NCI-H510A (cell line): ENCODE measurements around the gene ATP6V1C2.
A peak's percentile ranks its signal among the peaks of the same experiment; 100 is the strongest.

Experiments used
- DNase-seq: peaks from one replicate; lab custom pipeline; 2025; lab: John Stamatoyannopoulos, UW

The ATP6V1C2 gene

GRCh38 chr2:10733566-10733925 lies 12.1 kb downstream of the ATP6V1C2 start:
- no peak for DNase-seq

DNA sequence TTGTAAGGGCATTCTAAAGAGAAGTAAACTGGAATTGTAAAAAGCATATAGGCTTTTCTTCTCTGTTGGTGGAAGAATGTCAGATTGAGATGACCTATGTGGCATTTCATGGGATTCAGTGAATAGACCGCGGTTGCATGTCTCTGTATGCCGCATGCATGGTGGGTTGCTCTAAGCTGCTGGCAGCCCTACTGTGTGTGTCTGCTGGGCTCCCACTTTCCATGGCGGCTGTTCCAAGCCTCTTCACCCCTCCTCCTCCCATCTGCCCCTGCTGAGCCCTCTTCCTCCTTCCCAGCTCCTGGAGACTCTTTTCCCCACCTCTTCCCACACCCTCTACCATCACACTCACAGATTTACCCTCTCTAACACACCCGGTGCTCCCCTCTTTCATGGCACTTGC lies 12.6 kb downstream of the ATP6V1C2 start:
- DNase-seq = no peak

DNA sequence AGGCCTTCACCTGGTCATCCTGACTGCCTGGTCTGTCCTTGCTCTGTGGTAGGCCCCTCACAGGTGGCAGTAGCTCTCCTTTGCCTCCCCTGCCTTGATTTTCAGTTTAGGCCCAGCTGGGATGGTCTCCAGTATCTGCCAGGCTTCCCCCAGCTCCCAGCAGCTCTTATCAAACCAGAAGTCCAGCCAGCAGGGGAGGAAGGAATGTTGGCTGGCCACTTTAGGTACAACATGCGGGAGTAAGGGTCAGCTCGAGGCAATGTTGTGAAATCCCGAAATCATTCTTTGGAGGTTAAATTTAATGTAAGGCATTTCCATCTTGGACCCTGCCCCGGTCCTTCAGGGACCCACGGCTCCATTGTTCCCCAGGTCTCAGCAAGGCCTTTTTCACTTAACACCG lies 16.8 kb downstream of the ATP6V1C2 start:
- no peak for DNase-seq

DNA sequence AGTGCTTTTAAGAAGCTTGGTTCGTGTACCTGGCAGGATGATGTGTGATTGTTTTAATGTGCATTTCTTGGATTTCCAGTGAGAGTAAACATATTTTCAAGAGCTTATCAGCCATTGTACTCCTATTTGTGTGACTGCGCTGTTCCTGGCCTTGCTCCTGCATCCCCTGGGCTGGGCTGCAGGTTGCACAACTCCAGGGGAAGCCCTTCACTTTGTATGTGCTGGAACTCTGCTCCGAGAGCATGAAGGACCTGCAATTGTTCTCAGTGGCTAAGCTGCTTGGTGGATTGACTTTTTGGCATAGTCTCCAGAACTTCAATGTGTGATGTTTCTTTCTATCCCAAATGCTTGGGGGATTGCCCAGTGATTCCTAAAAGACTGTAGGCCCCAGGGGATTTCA lies 18.8 kb downstream of the ATP6V1C2 start:
- no peak for DNase-seq

DNA sequence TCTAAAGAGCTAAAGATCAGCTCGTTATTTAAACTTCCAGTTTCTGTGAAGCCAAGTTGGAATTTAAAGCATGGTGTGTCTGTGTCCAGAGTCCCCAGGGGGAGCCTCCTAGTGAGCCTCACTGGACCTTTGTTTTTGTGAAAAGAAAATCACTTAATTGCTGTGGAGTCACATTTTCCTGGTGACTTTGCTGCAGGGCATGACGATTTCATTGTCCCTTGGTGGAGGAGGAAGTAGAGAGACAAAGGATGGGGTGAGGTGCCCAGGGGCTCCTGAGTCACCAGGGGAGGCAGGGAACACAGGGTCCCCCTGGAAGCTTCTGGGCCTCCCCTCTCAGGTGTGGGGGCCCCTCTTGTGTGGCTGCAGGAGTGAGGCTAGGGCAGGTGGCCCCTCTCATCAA lies 19.7 kb downstream of the ATP6V1C2 start:
- no peak for DNase-seq

DNA sequence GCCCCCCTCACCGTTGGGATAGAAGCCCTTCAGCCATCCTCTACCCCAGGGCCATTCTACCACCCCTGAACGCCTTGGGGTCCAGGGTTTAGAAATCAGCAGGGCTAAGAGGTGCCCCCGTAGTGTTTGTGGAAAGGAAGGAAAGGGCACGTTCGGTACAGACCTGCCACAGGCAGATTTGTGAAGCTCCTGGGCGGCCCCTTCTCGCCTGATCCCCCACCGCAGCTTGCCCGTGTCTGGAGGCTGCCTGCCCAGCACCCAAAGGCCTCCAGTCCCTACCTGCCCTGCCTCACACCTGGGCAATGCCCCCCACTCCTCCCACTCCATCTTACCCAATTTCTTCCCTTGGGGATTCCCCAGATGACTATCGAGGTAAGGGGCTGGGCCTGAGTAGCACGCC lies 21.2 kb downstream of the ATP6V1C2 start:
- no peak for DNase-seq

DNA sequence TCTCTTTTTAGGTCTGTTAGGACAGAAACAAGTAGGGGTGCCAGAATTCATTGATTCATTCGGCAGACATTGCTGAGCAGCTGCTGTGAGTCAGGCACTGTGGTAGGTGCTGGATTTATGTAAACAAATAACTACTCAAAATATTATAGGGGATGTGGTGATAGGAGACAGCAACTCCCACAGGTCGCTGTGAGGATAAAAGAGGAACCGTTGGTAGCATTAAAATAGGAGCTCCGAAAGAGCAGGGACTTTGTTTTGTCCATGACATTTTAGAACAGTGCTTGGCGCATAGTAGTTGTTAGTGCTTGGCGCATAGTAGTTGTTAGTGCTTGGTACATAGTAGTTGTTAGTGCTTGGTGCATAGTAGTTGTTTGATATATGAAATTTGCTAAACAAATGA lies 29.2 kb downstream of the ATP6V1C2 start:
- DNase-seq = no peak

DNA sequence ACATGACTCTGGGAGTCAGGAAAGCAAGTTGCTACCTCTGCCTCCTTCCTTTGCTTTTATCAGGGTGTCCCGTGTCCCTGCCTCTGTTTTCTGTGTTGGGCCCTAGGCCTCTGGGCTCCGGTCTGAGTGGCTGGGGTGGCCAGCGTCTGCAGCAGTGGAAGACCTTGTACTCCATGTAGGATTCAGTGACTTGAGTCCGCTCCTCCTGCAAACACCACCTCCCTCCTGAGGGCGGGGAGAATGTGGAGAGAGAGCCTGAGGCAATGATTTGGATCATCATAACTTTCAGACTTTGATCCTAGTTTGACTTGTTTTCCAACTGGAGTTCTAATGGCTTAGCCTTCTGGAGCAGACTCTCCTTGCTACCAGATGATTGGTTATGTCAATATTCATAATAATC lies 30.8 kb downstream of the ATP6V1C2 start:
- no peak for DNase-seq

DNA sequence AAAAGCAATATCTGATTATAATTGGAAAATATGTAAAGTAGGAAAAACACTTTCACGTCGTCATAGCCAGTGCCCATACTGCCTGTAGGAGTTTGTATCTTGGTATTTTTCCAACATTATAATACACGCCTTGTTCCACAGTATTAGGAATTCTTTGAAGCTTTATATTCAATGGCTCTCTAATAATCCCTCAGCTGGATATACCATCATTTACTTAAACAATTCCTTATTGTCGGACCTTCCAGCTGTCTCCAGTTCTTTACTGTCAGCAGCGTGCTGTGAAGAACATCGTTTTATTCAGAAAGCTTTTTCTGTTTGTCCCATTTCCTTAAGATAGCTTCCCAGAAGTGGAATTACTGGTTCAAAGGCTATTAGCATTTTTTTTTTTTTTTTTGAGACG lies 31.7 kb downstream of the ATP6V1C2 start:
- DNase-seq = no peak

DNA sequence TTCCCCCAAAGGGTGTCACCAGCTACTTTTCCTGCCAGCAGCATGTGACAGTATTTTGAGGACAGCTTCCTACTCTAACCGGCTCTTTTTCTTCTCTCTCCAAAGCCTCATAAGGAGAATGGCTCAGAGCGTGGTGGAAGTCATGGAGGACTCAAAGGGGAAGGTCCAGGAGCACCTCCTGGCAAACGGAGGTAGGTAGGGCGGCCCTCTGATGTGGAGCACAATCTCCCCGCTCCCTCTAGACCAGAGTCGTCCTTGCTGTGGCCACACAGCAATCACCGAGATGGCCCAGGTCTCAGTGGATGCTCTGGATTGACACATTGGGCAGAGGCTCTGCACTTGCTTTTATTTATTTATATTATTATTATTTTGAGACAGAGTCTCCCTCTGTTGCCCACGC lies 32.4 kb downstream of the ATP6V1C2 start:
- no peak for DNase-seq

DNA sequence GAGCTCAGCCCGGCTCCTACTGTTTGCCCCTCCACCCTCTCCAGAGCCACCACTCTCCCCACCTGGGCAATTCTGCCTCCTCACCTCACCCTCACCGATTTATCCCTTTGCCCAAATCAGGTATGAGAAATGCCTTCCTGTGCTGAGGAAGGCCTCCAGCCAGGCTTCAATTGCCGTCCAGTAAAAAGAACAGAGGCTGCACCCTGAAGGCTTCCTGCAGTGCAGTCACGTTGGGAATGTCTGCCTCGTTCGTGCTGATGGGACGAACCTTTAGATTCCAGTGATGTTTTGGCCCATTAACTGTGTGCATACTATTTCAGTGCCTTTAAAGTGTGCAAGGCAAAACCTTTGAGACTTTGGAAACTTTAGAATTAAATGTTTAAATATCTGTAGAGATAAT lies 34.2 kb downstream of the ATP6V1C2 start:
- no peak for DNase-seq

DNA sequence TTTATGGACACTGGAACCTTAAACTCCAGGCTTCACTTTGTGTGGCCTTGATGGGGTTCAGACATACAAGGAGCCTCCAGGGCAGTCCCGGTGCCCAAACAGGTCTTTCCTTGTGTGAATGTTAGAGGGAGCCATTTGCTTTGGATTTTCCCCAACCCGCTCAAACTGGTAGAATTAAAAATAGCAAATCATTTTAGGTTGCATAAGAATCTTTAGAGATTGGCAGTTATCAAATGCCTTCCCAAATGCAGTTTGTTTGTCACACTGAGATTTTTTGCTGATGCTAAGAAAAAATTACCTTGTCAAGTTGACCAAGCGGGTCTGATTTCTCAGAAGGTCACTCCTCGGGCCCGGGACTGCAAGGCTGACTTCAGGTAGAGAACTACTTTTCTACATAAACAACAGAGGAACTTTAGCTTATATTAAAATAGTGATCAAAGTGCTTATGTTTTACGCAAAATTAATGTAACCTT lies 36.4 kb downstream of the ATP6V1C2 start:
- DNase-seq = no peak

DNA sequence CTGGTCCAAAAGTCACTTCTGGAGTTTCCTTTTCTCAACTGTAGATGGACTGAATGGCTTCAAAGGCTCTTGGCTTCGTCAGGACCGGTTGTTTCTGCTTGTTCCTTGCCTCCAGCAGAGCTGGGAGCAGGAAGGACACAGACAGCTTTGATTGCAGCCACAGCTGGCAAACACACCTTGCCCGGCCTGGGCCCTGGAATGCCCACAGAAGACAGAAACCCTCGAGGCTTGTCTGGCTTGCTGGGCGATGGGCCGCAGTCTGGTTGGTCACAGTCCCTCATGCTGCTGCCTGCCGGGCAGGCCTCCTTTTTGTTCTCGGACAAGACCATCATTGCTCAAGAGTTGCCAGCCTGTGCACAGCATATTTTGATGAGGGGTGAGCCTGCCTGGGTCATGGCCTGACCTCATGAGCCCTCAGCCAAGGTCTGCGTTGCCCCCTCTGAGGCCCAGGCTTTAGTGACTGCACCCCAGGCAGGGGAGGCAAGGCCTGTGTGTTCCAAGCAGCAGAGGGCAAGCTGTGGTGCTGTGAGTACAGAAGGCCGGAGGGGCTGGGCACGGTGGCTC lies 37.8 kb downstream of the ATP6V1C2 start:
- no peak for DNase-seq

DNA sequence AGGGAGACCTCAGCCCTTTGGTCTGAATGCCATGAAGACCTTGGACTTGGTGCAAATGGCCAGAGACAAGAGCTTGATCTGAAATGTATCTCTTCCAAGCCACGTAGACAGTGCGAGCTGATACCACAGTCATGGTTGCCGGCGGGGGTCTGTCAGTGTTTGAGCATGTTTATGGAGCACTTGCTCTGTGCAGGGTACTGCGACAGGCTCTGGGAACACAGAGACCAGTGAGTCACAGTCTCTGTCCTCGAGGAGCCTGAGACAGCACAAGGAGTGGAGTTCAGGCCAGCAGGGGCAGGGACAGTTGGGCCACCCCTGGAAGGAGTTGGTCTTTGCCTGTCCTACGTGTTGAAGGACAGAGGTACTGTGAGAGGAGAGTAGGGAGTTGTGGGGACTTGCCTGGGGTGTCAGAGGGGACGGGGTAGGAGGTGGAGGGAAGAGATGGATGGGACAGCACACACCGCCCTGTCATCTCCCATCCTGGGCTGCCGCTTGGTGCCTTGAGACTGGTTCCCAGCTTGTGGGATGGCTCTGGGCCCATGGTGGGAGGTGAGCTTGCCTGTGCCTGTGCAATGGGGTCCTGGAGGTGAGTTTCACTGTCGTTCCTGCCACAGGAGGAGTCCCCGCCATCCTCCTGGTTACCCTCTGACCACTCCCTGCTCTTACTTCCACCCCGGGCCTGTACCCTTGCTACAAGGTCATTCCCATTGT lies 39.5 kb downstream of the ATP6V1C2 start:
- DNase-seq = no peak

DNA sequence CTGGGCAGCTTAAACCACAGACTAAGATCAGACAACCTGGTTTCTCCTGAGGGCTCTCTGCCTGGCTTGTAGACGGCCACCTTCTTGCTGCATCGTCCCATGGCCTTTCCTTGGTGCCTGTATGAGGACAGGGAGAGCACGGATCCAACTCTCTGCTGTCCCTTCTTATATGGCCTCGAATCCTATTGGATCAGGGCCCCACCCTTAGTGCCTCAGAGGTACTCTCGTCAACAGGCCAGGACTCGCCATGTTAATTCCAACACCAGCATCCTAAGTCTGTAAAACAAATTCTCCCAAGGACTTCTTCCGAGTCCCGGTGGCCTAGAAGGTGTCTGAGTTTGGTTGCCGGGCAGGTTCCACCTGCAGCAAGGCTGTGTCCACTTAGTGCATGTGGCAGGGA lies 40.2 kb downstream of the ATP6V1C2 start:
- DNase-seq = no peak

DNA sequence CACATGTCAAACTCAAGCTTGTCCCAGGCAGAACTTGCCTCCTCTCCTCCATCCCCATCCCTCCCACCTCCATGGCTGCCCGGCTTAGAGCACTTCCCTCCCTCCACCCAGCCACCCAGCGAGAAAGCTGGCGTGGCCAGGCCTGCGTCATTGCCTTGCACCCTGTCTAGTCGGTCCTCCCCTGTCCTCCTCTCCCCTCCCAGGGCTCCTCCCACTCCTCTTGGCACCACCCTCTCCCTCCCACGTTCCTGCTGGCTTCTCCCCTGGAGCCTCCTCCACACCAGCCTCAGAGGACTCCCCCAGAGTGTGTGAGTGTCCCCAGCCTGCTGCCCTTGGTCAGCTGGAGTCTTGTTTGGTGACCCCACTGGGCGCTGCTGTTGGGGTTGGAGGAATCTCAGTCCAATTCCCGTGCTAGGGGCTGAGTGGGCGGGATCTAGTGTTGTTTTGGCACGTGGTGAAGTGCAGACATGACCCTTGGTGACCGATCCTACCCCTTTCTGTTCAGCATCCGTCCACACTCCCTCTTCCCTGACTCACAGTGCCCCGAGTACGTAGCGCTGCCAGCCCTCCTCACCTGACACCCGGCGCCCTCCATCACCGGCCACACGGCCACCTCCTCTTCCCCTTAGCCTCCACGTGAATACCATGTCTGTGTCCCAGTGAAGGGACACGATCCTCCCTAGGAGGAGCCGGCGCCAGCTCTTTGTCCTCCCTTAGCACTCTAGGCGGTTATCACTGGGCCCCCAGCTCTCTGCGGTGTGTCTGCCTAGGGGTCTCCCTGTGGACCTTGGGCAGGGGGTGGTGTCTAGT lies 41.4 kb downstream of the ATP6V1C2 start:
- no peak for DNase-seq

GRCh38 chr2:10763461-10763800 lies 42.0 kb downstream of the ATP6V1C2 start:
- no peak for DNase-seq

GRCh38 chr2:10764096-10764785 lies 42.8 kb downstream of the ATP6V1C2 start:
- no peak for DNase-seq

- no peak for DNase-seq
Measured at GRCh38 chr2:10764896-10765295, 43.5 kb downstream of the ATP6V1C2 start.

GRCh38 chr2:10765461-10765860 lies 44.0 kb downstream of the ATP6V1C2 start:
- DNase-seq = peak; percentile 26

DNA sequence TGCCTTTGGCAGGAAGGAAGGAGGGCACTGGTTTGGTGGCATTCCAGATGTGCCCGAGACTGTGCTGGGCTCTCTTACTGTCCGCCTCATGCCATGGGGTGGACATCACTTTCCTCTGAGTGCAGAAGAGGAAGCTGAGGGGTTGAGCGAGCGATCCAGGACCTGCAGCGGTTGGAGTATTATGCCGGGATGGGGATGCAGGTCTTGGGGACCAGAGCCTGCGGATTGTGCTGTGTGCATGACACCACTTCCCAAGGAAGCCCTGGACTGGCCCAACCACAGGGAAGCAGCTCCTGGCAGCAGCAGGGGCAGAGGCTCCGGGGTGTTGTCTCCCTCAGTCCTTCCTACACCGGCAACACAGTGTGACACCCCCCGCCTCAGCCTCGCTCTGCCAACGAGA lies 44.5 kb downstream of the ATP6V1C2 start:
- DNase-seq = no peak

DNA sequence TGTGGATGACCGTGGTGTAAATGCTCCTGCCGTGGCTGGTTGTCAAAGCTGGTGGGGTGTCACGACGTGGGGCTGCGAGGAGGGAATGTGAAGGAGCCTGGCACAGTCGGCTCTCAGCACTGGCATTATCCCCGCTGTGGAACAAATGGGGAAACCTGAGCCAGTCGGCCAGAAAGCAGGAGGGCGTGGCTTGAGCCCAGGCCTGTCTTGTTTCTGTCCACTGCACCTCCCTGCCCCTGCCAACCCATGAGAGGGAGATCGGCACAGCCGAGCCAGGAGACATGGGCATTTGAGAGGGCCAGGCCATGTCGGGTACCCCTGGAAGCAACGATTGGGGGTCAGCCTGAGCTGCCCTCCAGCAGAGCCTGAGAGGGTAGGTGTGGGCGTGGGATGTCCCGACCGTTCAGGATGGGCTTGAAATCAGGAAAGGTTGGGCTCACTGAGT lies 46.7 kb downstream of the ATP6V1C2 start:
- DNase-seq = no peak
